SIG-M5 treated with dmso at 0.1 percent for 504 hours (cell line): ENCODE measurements around the gene TOMM70.
A peak's percentile ranks its signal among the peaks of the same experiment; 100 is the strongest.
"Not testable (repeated sequence)": the region's sequence is repeated elsewhere in the genome, so short reads cannot be mapped to it uniquely, and the experiment has no call there.

Source experiments
- DNase-seq: peaks from one replicate; lab custom pipeline; 2025; ENCODE audit not compliant: unreplicated experiment; lab: John Stamatoyannopoulos, UW

TOMM70 gene

DNA sequence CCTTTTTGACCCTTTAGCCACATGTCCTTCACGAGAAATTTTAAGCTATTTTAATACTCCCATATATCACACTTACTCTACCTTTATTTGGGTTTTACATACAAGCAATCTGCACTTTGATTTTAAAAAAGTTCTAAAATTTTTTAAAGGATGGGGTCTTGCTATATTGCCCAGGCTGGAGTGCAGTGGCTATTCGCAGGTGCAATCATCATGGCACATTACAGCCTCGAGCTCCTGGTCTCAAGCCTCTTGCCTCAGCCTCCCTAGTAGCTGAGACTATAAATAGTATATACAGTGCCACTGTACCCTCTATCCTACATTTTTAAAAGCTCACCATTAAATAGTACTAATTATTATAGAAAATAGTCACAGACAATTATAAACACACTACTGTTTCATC is 36.5 kb downstream of the TOMM70 start:
- DNase-seq: no peak

- no peak for DNase-seq
These were observed 39.0 kb downstream of the TOMM70 start for GRCh38 chr3:100361897-100362296.

- DNase-seq: peak; percentile 23
These were observed 40.0 kb downstream of the TOMM70 start for GRCh38 chr3:100360757-100361496.

DNA sequence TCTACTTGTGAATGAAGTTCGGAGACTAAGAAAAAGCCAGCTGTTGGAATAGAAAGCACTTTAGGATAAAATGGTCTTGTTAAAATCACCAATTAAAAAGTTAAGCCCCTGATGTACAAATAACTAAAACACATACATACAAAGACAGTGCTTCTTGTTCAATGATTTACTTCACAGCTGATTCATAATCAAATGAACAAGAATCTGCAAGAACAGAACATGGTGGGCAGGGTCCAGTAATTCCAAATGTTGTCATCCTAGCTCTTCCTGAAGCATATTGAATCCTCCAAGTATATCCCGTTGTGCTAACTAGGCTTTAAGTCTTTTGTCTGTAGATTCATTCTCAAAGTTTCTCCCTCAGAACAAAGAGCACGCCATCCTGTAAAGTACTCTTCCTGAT is 41.9 kb downstream of the TOMM70 start:
- no peak for DNase-seq

GRCh38 chr3:100358413-100358812 is 42.5 kb downstream of the TOMM70 start:
- DNase-seq: no peak

GRCh38 chr3:100354850-100355249 is 46.0 kb downstream of the TOMM70 start:
- no peak for DNase-seq

DNA sequence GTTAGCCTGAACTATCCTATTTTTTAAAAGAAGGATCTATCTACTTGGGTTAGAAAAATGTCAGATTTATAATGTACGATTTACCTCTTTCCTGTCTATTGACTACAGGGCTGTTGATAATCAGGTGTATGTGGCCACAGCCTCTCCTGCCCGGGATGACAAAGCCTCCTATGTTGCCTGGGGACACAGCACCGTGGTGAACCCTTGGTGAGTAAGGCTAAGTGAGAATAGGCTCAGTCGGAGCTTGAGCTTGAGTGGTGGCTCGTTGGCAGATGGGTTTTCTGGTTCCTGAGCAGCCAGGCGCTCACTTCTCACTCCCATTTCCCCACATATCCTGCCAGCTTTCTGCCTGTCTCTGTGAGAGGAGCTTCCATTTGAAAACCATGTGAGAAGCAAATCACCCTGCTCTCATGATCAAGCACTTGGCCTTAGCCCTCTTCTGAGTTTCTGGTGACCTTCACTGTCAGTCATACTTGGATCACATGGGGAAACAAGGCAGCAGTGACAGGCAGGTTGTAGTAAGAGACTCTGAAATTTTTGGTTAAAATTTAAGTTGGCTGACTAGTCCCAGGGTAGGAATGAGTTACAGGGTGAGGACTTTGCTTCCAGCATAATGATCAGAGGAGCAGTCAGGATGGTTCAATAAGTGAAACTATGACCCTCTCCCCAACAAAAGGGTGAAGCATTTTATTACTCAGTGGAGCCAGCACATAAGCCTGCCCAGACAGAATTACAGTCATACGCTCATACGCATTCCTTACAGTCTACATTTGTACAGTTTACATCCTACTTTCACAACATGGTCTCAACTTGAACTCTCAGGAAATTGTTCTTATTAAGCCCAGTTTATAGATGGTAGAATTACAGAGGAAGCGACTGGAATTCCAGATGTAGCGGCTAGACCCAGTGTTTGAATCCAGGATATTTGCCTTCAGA is 48.3 kb downstream of the TOMM70 start:
- no peak for DNase-seq

GRCh38 chr3:100351770-100352169 is 49.1 kb downstream of the TOMM70 start:
- DNase-seq: not testable (repeated sequence)

DNA sequence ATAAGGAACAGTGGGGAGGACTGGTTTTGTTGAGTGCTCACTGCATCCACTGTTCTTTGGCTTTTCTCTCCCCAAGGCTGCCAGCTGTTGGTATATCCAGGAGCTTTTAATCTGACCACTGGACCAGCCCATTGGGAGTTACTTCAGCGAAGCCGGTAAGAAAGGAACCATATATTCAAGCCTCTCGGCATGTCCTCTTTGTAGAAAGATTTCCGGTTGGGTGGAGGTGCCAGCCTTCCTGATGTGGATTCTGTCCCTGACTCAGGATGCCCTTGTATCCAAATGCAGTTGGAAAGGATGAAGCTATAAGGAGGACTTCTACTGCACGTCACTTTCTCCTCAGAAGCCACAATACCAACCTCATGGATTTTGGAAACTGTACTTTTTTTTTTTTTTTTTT is 52.2 kb downstream of the TOMM70 start:
- DNase-seq: no peak

DNA sequence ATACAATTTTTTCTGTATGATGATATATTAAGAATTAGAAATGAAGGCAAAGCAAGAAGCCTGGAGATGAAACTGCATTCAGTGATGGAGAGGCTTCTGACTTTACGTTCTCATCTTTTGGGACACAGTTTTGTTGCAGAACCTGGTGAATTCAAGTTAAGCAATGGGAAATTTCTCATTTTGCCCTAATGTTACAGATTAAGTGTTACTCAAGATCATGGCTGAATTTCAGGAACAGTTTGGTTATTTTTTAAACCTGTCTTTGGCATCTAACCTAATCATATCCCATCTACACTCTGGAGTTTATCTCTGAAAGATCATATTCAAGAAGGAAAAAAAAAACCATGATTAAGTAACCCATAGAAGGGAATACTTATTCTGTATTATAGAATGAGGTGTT is 60.4 kb downstream of the TOMM70 start:
- DNase-seq: no peak

DNA sequence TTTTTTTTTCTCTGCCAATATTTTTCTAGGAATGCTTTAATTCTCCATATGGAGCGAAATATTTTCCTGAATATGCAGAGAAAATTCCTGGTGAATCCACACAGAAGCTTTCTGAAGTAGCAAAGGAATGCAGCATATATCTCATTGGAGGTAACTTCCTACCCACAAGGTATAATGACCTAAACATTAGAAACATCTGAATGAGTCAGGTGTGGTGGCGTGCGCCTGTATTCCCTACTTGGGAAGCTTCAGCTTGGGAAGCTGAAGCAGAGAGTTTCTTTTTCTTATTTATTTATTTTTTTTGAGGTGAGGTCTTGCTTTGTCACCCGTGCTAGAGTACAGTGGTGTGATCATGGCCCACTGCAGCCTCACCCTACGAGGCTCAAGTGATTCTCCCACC is 61.1 kb downstream of the TOMM70 start:
- no peak for DNase-seq

DNA sequence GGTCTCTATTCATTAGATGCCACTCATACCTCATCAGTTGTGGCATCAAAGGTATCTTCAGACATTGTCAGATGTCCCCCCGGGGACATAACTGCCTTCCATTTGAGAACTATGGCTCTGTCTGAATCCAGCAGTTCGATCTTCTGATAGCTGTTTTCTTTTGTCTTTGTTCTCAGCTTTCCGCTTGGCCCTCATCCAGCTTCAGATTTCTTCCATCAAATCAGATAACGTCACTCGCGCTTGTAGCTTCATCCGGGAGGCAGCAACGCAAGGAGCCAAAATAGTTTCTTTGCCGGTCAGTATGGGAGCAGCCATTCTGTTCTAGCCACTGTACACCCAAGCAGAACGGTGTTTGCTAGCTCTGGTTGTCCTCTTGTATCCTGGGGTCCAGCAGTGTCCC is 62.0 kb downstream of the TOMM70 start:
- no peak for DNase-seq

GRCh38 chr3:100336229-100336628 is 64.7 kb downstream of the TOMM70 start:
- DNase-seq: not testable (repeated sequence)

GRCh38 chr3:100335434-100335833 is 65.5 kb downstream of the TOMM70 start:
- peak; percentile 75 for DNase-seq

- peak; percentile 94 for DNase-seq
These were observed 66.2 kb downstream of the TOMM70 start, which contains the start of gene NIT2 for GRCh38 chr3:100334488-100335351. Gene NIT2 (plus strand): TSS chr3:100334757. CDS start chr3:100334792, 35 bp downstream.

DNA sequence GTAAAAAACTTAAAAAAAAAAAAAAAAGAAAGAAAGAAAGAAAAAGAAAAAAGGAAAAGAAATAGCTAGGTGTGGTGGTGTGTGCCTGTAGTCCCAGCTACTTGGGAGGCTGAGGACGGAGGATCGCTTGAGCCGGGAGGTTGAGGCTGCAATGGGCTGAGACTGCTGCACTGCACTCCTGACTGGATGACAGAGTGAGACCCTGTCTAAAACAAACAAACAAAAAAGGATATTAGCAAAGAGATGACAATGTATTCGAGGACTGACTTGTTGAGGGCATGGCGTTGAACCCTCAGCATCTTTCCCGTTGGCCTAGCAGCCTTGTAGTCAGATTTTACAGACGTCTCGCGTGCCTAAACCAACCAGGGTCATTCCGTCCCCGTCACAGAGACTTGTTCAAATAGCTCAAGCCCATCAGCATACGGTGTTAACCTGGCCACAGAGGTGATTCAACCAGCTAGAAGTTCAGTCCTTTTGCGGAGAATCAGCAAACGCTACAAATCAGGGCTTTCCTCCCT is 66.9 kb downstream of the TOMM70 start:
- no peak for DNase-seq

- DNase-seq: no peak
These were observed 67.8 kb downstream of the TOMM70 start for GRCh38 chr3:100333051-100333450.

GRCh38 chr3:100331660-100332059 is 69.2 kb downstream of the TOMM70 start:
- DNase-seq: peak; percentile 5

DNA sequence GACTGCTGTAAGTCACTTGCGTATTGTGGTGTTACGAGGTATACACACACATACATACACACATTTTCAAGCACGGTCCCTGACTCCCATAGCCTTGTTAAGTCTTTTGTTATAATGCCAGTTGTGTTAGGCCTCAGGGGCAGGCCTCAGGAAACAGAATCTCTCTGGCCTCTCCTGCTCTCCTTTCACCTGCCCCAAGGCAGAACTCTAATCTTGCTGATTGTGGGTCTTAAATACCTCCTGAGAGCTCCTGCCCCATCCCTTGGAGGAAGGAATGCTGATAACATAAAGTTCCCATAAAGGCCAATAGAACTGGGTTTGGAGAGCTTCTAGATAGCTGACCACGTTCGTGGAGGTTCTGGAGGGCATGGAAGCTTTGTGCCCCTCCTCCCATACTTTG is 70.2 kb downstream of the TOMM70 start:
- DNase-seq: no peak

GRCh38 chr3:100329800-100330489 is 70.9 kb downstream of the TOMM70 start:
- DNase-seq: no peak
